ENCODE data around the gene CCNQ.

Gene CCNQ

GRCh38 chrX:153640736-153641575 is 42.0 kb upstream of the CCNQ start:
- ChIA-PET CTCF (interaction anchor here (0.9 to 1.5 kb wide), 4 partner anchors 12 to 699 kb away, joined by 3 to 4 read pairs (median 3); no protein-coding TSS in a partner anchor), POLR2A (no interaction called here)
- DNase-seq (ENCODE audit: extremely low spot score) = no peak

DNA sequence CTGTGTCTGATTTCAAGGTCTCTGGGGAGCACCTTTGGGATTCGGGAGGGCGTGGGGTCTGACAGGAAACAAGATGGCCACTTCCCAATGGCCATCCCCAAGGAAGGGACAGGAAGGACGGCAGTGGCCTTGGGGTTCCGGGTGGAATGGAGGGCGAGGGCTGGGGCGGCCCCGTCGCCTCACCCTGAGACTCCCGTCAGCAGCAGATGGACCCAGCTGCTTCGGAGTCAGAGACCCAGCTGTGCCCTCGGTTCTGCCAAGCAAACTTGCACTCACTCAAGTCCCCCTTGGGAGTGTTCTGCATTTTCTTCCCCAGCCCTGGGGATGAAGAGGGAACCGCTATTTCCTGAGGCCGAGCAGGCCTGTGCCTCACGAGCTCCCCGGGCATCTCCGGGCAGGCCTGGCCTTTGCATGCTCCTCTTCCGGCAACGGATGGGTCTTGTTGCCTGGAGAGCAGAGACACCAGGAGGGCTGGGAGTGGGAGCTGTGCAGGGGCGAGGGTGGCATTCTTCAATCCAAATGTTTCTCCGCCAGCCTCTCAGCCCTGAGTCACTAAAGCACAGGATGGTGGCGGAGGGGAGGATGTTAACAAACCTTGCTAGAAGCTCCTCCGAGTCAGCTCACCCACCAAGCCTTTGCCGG is 41.2 kb upstream of the CCNQ start:
- DNase-seq (ENCODE audit: extremely low spot score) = peak; percentile 9
- TF ChIP-seq, protein P1, sequence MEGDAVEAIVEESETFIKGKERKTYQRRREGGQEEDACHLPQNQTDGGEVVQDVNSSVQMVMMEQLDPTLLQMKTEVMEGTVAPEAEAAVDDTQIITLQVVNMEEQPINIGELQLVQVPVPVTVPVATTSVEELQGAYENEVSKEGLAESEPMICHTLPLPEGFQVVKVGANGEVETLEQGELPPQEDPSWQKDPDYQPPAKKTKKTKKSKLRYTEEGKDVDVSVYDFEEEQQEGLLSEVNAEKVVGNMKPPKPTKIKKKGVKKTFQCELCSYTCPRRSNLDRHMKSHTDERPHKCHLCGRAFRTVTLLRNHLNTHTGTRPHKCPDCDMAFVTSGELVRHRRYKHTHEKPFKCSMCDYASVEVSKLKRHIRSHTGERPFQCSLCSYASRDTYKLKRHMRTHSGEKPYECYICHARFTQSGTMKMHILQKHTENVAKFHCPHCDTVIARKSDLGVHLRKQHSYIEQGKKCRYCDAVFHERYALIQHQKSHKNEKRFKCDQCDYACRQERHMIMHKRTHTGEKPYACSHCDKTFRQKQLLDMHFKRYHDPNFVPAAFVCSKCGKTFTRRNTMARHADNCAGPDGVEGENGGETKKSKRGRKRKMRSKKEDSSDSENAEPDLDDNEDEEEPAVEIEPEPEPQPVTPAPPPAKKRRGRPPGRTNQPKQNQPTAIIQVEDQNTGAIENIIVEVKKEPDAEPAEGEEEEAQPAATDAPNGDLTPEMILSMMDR (IDR thresholded peaks at IDR 0.05; ENCODE audit: control extremely low read depth, extremely low read depth, low read depth, missing control alignments) = no peak
- ChIA-PET POLR2A (no interaction called here), CTCF (interaction anchor here (0.9 to 1.5 kb wide), 4 partner anchors 12 to 699 kb away, joined by 3 to 4 read pairs (median 3); no protein-coding TSS in a partner anchor)

More at GRCh38 chrX:153640736-153641575, 42.0 kb upstream of the CCNQ start:
- TF ChIP-seq, protein P1 (IDR thresholded peaks at IDR 0.05; ENCODE audit: control extremely low read depth, extremely low read depth, low read depth, missing control alignments) = no peak

GRCh38 chrX:153639177-153640044 is 40.5 kb upstream of the CCNQ start:
- TF ChIP-seq, protein P1 (IDR thresholded peaks at IDR 0.05; ENCODE audit: control extremely low read depth, extremely low read depth, low read depth, missing control alignments) = no peak
- ChIA-PET POLR2A (no interaction called here), CTCF (interaction anchor here (1.4 to 1.5 kb wide), 2 partner anchors 11 to 31 kb away, joined by 3 to 4 read pairs; no protein-coding TSS in a partner anchor)
- peak; percentile 14 for DNase-seq (ENCODE audit: extremely low spot score)

DNA sequence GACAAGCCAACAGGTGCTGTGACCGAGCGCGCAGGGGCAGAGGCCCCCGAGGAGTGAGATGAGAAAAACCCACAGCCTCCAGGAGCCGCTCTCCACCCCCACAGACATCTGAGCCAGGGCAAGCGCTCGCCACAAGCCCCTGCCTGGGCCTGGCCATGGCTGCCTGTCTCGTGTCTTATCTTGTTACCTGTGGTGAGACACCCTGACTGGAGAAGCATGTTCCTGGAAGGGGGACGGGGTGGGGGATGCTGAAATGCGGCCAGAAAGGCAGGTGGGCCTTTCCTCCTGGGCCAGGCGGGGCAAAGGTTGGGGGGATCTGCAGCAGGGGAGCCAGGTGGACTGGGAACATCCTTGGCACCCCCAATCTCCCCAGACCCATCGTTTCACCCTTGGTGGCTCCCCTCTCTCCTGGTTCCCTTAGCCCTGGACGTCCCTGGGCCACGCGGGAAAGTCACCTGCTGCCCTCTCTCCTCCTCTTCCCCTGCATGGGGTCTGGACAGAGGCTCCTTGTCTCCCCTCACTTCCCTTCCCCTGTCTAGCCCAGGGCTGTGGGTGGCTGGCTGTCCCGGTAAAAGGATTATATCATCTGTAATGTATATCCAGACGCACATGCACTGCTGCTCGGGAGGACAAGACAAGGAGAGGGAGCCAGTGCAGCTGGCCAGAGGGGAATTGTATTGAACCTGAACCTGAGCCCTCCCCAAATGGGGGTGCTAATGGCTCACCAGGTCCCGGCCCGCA is 39.7 kb upstream of the CCNQ start:
- DNase-seq (ENCODE audit: extremely low spot score) = peak; percentile 8
- ChIA-PET CTCF (interaction anchor here (0.7 kb wide), 1 partner anchor 99 kb away, joined by 3 read pairs; no protein-coding TSS in a partner anchor), POLR2A (no interaction called here)
- TF ChIP-seq, protein P1 (IDR thresholded peaks at IDR 0.05; ENCODE audit: control extremely low read depth, extremely low read depth, low read depth, missing control alignments) = no peak

DNA sequence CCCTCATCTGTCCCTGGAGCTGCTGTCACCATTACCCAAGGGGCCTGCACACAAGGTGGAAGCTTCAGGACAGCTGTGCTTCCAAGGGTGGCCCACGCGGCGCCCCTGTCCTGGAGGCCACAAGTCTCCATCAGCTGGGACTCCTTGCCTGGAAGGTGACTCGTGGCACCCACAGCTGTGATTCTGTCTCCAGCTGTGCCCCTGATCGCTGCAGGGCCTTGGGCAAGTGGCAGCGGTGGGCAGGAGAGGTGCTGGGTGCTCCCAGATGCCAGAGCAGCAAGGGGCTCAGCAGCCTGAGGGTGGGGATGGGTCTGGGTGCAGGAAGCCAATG is 39.1 kb upstream of the CCNQ start:
- DNase-seq (ENCODE audit: extremely low spot score) = peak; percentile 10
- CTCF ChIA-PET = interaction anchor here (0.7 kb wide), 1 partner anchor 99 kb away, joined by 3 read pairs; no protein-coding TSS in a partner anchor
- TF ChIP-seq, protein P1 (IDR thresholded peaks at IDR 0.05; ENCODE audit: control extremely low read depth, extremely low read depth, low read depth, missing control alignments) = no peak
- POLR2A ChIA-PET = no interaction called here
